Ishikawa (cell line): ENCODE data around the gene C11orf68.

ENCODE experiments used
- CEBPB ChIP-seq: IDR thresholded peaks from 2 replicates; pipeline ENCODE4 v1.6.1; 2012
- CREB1 ChIP-seq: IDR thresholded peaks from 2 replicates; pipeline ENCODE4 v1.6.1; 2012; ENCODE audit warnings: low read depth
- EGR1 ChIP-seq: IDR thresholded peaks from 2 replicates; pipeline ENCODE4 v1.6.1; 2012
- EP300 ChIP-seq: IDR thresholded peaks from 2 replicates; pipeline ENCODE4 v1.6.1; 2012; ENCODE audit warnings: borderline replicate concordance
- FOXM1 ChIP-seq: IDR thresholded peaks from 2 replicates; pipeline ENCODE4 v1.6.1; 2012; ENCODE audit warnings: low read depth, borderline replicate concordance
- NFIC ChIP-seq: IDR thresholded peaks from 2 replicates; pipeline ENCODE4 v1.6.1; 2012
- RAD21 ChIP-seq: IDR thresholded peaks from 2 replicates; pipeline ENCODE4 v1.6.1; 2012; ENCODE audit warnings: low read depth
- REST ChIP-seq: IDR thresholded peaks from 2 replicates; pipeline ENCODE4 v1.6.1; 2012; ENCODE audit warnings: low read depth, mild to moderate bottlenecking
- TAF1 ChIP-seq: IDR thresholded peaks from 2 replicates; pipeline ENCODE4 v1.6.1; 2012; ENCODE audit warnings: low read depth, mild to moderate bottlenecking
- TCF12 ChIP-seq: IDR thresholded peaks from 2 replicates; pipeline ENCODE4 v1.6.1; 2012; ENCODE audit warnings: low read depth
- TEAD4 ChIP-seq: IDR thresholded peaks from 2 replicates; pipeline ENCODE4 v1.6.1; 2012
- YY1 ChIP-seq: IDR thresholded peaks from 2 replicates; pipeline ENCODE4 v1.6.1; 2012; ENCODE audit warnings: low read depth
- ZBTB7A ChIP-seq: IDR thresholded peaks from 2 replicates; pipeline ENCODE4 v1.6.1; 2012; ENCODE audit warnings: low read depth
- TF ChIP-seq, protein P1 (sequence below): IDR thresholded peaks from 2 replicates; pipeline ENCODE4 v1.6.1; 2012
- TF ChIP-seq, protein P2 (sequence below): IDR thresholded peaks from 2 replicates; pipeline ENCODE4 v1.6.1; 2012

The C11orf68 gene

DNA sequence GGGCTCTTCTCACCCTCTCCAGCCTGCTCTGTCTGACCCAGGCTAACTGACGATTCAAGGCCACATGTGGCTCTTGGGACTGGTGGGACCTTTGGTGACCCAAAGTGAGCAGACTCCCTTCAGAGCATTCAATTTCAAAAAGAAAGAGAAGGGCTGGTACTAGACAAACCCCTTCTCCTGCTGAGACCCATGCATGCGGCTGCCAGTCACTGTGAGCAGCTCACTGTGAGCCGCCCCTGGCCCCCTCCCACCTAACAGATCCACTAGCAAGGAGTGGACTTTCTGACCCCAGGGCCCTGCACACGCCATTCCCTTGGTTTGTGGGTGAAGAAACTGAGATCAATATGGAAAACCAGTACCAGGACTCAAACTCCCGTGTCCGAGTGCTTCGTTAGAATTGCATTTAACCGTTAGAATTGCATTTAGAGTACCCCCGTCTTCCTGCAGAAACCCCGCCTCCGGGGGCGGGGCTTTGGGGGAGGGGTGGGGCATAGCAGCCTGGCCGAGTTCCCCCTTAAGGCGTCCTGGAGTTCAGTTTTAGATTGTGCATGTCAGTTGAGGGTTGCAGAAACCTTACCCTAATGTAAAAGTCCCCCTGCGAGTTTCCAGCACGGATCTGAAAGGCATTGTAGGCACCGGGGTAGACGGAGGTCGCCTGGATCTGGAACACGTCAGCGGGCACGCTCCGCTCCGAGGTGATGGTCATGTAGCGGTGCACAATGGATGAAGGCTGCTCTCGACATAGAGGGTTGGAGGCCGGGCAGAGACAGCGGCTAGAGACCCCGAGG, 51.4 kb downstream of the C11orf68 start:
- TF ChIP-seq YY1 (no peak), TCF12 (no peak), NFIC (no peak), ZBTB7A (no peak), RAD21 (no peak), EGR1 (no peak), EP300 (no peak), TEAD4 (no peak), TAF1 (no peak), FOXM1 (no peak), REST (no peak), CREB1 (no peak), CEBPB (no peak)
- TF ChIP-seq, protein P1, sequence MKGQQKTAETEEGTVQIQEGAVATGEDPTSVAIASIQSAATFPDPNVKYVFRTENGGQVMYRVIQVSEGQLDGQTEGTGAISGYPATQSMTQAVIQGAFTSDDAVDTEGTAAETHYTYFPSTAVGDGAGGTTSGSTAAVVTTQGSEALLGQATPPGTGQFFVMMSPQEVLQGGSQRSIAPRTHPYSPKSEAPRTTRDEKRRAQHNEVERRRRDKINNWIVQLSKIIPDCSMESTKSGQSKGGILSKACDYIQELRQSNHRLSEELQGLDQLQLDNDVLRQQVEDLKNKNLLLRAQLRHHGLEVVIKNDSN = no peak
- TF ChIP-seq, protein P2, sequence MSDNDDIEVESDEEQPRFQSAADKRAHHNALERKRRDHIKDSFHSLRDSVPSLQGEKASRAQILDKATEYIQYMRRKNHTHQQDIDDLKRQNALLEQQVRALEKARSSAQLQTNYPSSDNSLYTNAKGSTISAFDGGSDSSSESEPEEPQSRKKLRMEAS = no peak
